HG02884 (cell line): ENCODE data around the gene DPF3.

Experiments used
- ATAC-seq: cut with Tn5 transposase; IDR thresholded peaks from one replicate; pipeline ENCODE4 v1.9.1; 2021; ENCODE audit warnings: mild to moderate bottlenecking, moderate library complexity; ENCODE audit not compliant: unreplicated experiment

DPF3 gene

GRCh38 chr14:72621387-72622065 lies 272.4 kb downstream of the DPF3 start:
- no peak for ATAC-seq

GRCh38 chr14:72619881-72620280 lies 274.0 kb downstream of the DPF3 start:
- no peak for ATAC-seq

- no peak for ATAC-seq
Measured at GRCh38 chr14:72619111-72619571, 274.8 kb downstream of the DPF3 start.

- ATAC-seq, result no peak
Measured at GRCh38 chr14:72618424-72618823, 275.5 kb downstream of the DPF3 start.

- no peak for ATAC-seq
Measured at GRCh38 chr14:72617391-72618031, 276.4 kb downstream of the DPF3 start.

- no peak for ATAC-seq
Measured at GRCh38 chr14:72616811-72617210, 277.1 kb downstream of the DPF3 start.

GRCh38 chr14:72616294-72616693 lies 277.6 kb downstream of the DPF3 start:
- no peak for ATAC-seq

- no peak for ATAC-seq
Measured at GRCh38 chr14:72615451-72616121, 278.3 kb downstream of the DPF3 start.

- ATAC-seq, result no peak
Measured at GRCh38 chr14:72614891-72615415, 278.9 kb downstream of the DPF3 start.

- ATAC-seq, result no peak
Measured at GRCh38 chr14:72614365-72614764, 279.5 kb downstream of the DPF3 start.

GRCh38 chr14:72613975-72614319 lies 280.0 kb downstream of the DPF3 start:
- ATAC-seq, result no peak

- ATAC-seq, result no peak
Measured at GRCh38 chr14:72613231-72613974, 280.5 kb downstream of the DPF3 start.

GRCh38 chr14:72612041-72612440 lies 281.9 kb downstream of the DPF3 start:
- ATAC-seq, result no peak

GRCh38 chr14:72611506-72611905 lies 282.4 kb downstream of the DPF3 start:
- ATAC-seq, result no peak

- no peak for ATAC-seq
Measured at GRCh38 chr14:72610831-72611200, 283.1 kb downstream of the DPF3 start.

- ATAC-seq, result no peak
Measured at GRCh38 chr14:72610096-72610830, 283.6 kb downstream of the DPF3 start.

GRCh38 chr14:72609205-72609916 lies 284.5 kb downstream of the DPF3 start:
- no peak for ATAC-seq

GRCh38 chr14:72608391-72609204 lies 285.3 kb downstream of the DPF3 start:
- ATAC-seq, result no peak
